K562 (cell line): ENCODE data around the gene POU3F3. TPM values are rescaled to one million over a fixed set of nuclear protein-coding genes. Genes with fewer than 3 reads are reported as not detected.

Experiments
- ATAC-seq: fragments of 200-7000 bp; cut with Tn5 transposase; 3 replicates; pipeline ENCODE4 v1.9.1; 2020; ENCODE audit warnings: moderate library complexity
- BruUV-seq: library from RNA; stranded (reverse); fragments of 400-500 nt; replicated peaks from 2 replicates; lab custom pipeline; 2021; lab: Mats Ljungman, UMichigan
- CTCF ChIA-PET: fragments of 300-600 bp; formaldehyde crosslinking; extraction: SDS; loops from one replicate; lab custom pipeline; 2021; ENCODE audit warnings: low intra/inter-chr PET ratio; lab: Yijun Ruan, JAX
- POLR2A ChIA-PET: fragments of 300-600, 350-650 bp; sonication (Branson Sonifier 250); formaldehyde crosslinking; extraction: SDS; loops from one replicate; lab custom pipeline; 2021; ENCODE audit warnings: antibody characterized with exemption, inconsistent platforms; lab: Yijun Ruan, JAX
- DNase-seq, 4 experiments: peaks; one replicate each; pipeline versions ENCODE4 v3.0.0 to v3.0.0-alpha.2; 2011 to 2018; ENCODE audit warnings: low spot score in 3 of 4, mixed read lengths in 3 of 4; ENCODE audit errors: extremely low read depth in 1 of 4
- FAIRE-seq: peaks from 2 replicates; lab custom pipeline; 2011; peaks lifted over from hg19 to GRCh38; lab: Jason Lieb, UNC
- H2AFZ ChIP-seq: 2 replicates; pipeline ENCODE4 v1.6.0; 2011; ENCODE audit warnings: low read depth, low read length, control low read depth, inconsistent platforms
- H3K27ac ChIP-seq: fragments of 200-600 bp; 3 replicates; pipeline ENCODE4 v1.8.0; 2011; ENCODE audit warnings: low read depth, mild to moderate bottlenecking, control low read depth, inconsistent platforms, low read length, moderate library complexity, mixed read lengths; ENCODE audit errors: extremely low read depth
- H3K27me3 ChIP-seq, 2 experiments: fragments of 300-600 bp in 1 of 2; 2 replicates in 1 of 2; 3 replicates in 1 of 2; pipeline versions ENCODE4 v1.6.0 to v1.8.0; 2011; ENCODE audit warnings: inconsistent platforms in 2 of 2, low read length in 2 of 2, mild to moderate bottlenecking in 1 of 2, mixed read lengths in 1 of 2, moderate library complexity in 1 of 2; ENCODE audit not compliant: control insufficient read depth in 2 of 2, insufficient read depth in 2 of 2
- H3K36me3 ChIP-seq: fragments of 300-600 bp; 3 replicates; pipeline ENCODE4 v1.8.0; 2011; ENCODE audit warnings: mild to moderate bottlenecking, low read length, inconsistent platforms; ENCODE audit not compliant: control insufficient read depth, insufficient read depth
- H3K4me1 ChIP-seq, 2 experiments: fragments of 200-600 bp in 1 of 2; replicated peaks in 1 of 2; 2 replicates in 1 of 2; 3 replicates in 1 of 2; pipeline versions ENCODE4 v1.5.1 to v1.8.0; 2011; ENCODE audit warnings: inconsistent platforms in 2 of 2, low read length in 2 of 2, mild to moderate bottlenecking in 1 of 2, mixed read lengths in 1 of 2, moderate library complexity in 1 of 2; ENCODE audit not compliant: control insufficient read depth in 2 of 2, insufficient read depth in 2 of 2
- H3K4me2 ChIP-seq: 2 replicates; pipeline ENCODE4 v1.6.1; 2011; ENCODE audit warnings: low read length, control low read depth, inconsistent platforms, mixed read lengths; ENCODE audit not compliant: insufficient read depth
- H3K4me3 ChIP-seq: fragments of 200-600 bp; sonication (generic), shearing (Covaris generic); 2 replicates; pipeline ENCODE4 v1.5.1; 2016; ENCODE audit warnings: control low read depth, inconsistent platforms
- H3K79me2 ChIP-seq: fragments of 200-600 bp; 3 replicates; pipeline ENCODE4 v1.8.0; 2011; ENCODE audit warnings: low read length, inconsistent platforms; ENCODE audit not compliant: control insufficient read depth, insufficient read depth
- H3K9ac ChIP-seq, 2 experiments: 2 replicates each; pipeline versions ENCODE4 v1.6.0 to v1.6.1; 2011; ENCODE audit warnings: low read depth in 2 of 2, low read length in 2 of 2, control low read depth in 1 of 2, inconsistent platforms in 1 of 2, mild to moderate bottlenecking in 1 of 2, mixed read lengths in 1 of 2; ENCODE audit not compliant: insufficient read depth in 1 of 2
- H3K9me1 ChIP-seq: one replicate; pipeline ENCODE4 v1.6.0; 2011; ENCODE audit warnings: inconsistent platforms, mild to moderate bottlenecking, low read length, moderate library complexity; ENCODE audit not compliant: control insufficient read depth, insufficient read depth
- H3K9me3 ChIP-seq: replicated peaks from 2 replicates; pipeline ENCODE4 v1.5.1; 2011; ENCODE audit warnings: low read depth, low read length, inconsistent platforms; ENCODE audit not compliant: control insufficient read depth, insufficient read depth
- H4K20me1 ChIP-seq: replicated peaks from 2 replicates; pipeline ENCODE4 v1.6.1; 2011; ENCODE audit warnings: low read length, inconsistent platforms, mixed read lengths; ENCODE audit not compliant: control insufficient read depth, insufficient read depth
- BCOR ChIP-seq: fragments of 450-650 bp; IDR thresholded peaks from 2 replicates; pipeline ENCODE4 v1.6.1; 2016
- DPF2 ChIP-seq: fragments of 450-650 bp; IDR thresholded peaks from 2 replicates; pipeline ENCODE4 v1.6.1; 2016
- ELK3 ChIP-seq: fragments of 450-650 bp; formaldehyde crosslinking; IDR thresholded peaks from 2 replicates; pipeline ENCODE4 v1.4.0; 2020; ENCODE audit warnings: mild to moderate bottlenecking
- JUN ChIP-seq, 2 experiments: sonication (generic) in 1 of 2; formaldehyde crosslinking in 1 of 2; IDR thresholded peaks; 2 replicates each; pipeline versions ENCODE4 v1.6.1 to v1.8.0; 2012 to 2022; ENCODE audit warnings: borderline replicate concordance in 2 of 2, mild to moderate bottlenecking in 2 of 2, improper control_type of control experiment in 1 of 2, low read depth in 1 of 2, low read length in 1 of 2, missing genetic modification reagents in 1 of 2
- KDM5B ChIP-seq: fragments of 200-600 bp; sonication (generic); IDR thresholded peaks from 2 replicates; pipeline ENCODE4 v1.6.1; 2012; ENCODE audit warnings: low read depth, mild to moderate bottlenecking, moderate library complexity, low read length, control low read depth, inconsistent platforms; ENCODE audit not compliant: insufficient replicate concordance
- MAX ChIP-seq: sonication (generic); formaldehyde crosslinking; IDR thresholded peaks from 2 replicates; pipeline ENCODE4 v1.9.0; 2022; ENCODE audit warnings: mild to moderate bottlenecking, missing genetic modification reagents
- REST ChIP-seq, 2 experiments: fragments of 450-650 bp; formaldehyde crosslinking in 1 of 2; IDR thresholded peaks; 2 replicates each; pipeline versions ENCODE4 v1.4.0 to v1.6.1; 2014 to 2020; ENCODE audit warnings: mild to moderate bottlenecking in 2 of 2, borderline replicate concordance in 1 of 2, low read depth in 1 of 2
- YBX1 ChIP-seq: fragments of 450-650 bp; IDR thresholded peaks from 2 replicates; pipeline ENCODE4 v1.7.1; 2016; ENCODE audit warnings: mild to moderate bottlenecking
- ZNF197 ChIP-seq: fragments of 200-800 bp; sonication (Bioruptor generic); IDR thresholded peaks from 2 replicates; pipeline ENCODE4 v1.6.1; 2016; ENCODE audit warnings: low read depth, missing genetic modification characterization, missing compliant biosample characterization
- ZNF3 ChIP-seq: fragments of 250-450 bp; sonication (Bioruptor Pico); IDR thresholded peaks from 2 replicates; pipeline ENCODE4 v1.5.0; 2021; ENCODE audit warnings: mild to moderate bottlenecking, moderate library complexity
- ZSCAN32 ChIP-seq: fragments of 450-650 bp; formaldehyde crosslinking; IDR thresholded peaks from 2 replicates; pipeline ENCODE4 v1.4.0; 2020; ENCODE audit warnings: mild to moderate bottlenecking, moderate library complexity
- WGBS: fragments of 100-300 bp; shearing (Covaris generic); methylation state at CpG from one replicate; pipeline ENCODE4 v1.1.6; 2016; ENCODE audit warnings: low coverage, mixed read lengths; ENCODE audit not compliant: insufficient coverage; ENCODE audit errors: missing lambda C conversion rate; 5-methylcytosine and 5-hydroxymethylcytosine counted together
- in situ Hi-C: fragments of 300-500 bp; cut with MboI; formaldehyde crosslinking; loops from 4 replicates; pipeline ENCODE4 v1.15.0; 2018; ENCODE audit warnings: inconsistent platforms, mixed read lengths
- intact Hi-C: fragments of 100-400 bp; cut with micrococcal nuclease; formaldehyde crosslinking; loops from 2 replicates; pipeline ENCODE4 v1.14.2; 2022
- polyA plus RNA-seq, 8 experiments: library from polyadenylated mRNA; depleted of rRNA in 4 of 8; stranded (reverse) in 5 of 8; unstranded in 3 of 8; fragments of >200 nt; fragmentation: Nextera tagmentation in 2 of 8; fragmentation: Illumina TruSeq in 1 of 8; extraction: Ambion mirVana in 2 of 8; extraction: Trizol in 1 of 8; gene quantifications; 2 replicates each; pipeline versions ENCODE4 v1.2.1 to v1.2.3, GENCODE V29; 2011 to 2014; ENCODE audit warnings: inconsistent platforms in 1 of 8, missing spikeins in 1 of 8
- total RNA-seq, 7 experiments: library from RNA; depleted of rRNA in 6 of 7; stranded (reverse); fragments of >200 nt in 6 of 7; fragmentation: Illumina TruSeq in 2 of 7; extraction: Trizol in 2 of 7; gene quantifications; 2 replicates each; pipeline versions ENCODE4 v1.2.1 to v1.2.3, GENCODE V29; 2011 to 2021; ENCODE audit warnings: low replicate concordance in 1 of 7

The POU3F3 gene
- total and polyA plus RNA-seq, 9 of the 15 experiments (the other 6 are each of a cell fraction or from before 2014, with no cell fraction given), result not detected

GRCh38 chr2:104845946-104846785 lies 7.7 kb upstream of the POU3F3 start:
- peaks cover 0 to 21% of the 10 kb centered on the region in 2 experiments; a peak in 1 of 5 replicates for H3K4me1 ChIP-seq
- H3K27ac ChIP-seq, result no peak overlapping the region
- no peaks in the 10 kb centered on the region for H4K20me1 ChIP-seq
- no peak overlapping the region for H3K9ac ChIP-seq
- no peak overlapping the region for H3K4me2 ChIP-seq
- H3K27me3 ChIP-seq, result peaks cover 0 to 34% of the 10 kb centered on the region in 2 experiments; a peak in 3 of 5 replicates
- no peaks in the 10 kb centered on the region for H3K79me2 ChIP-seq
- intact Hi-C loops, result no loop called here
- ChIA-PET POLR2A (interaction anchor here (0.8 kb wide), 1 partner anchor 1220 kb away, joined by 3 read pairs; no protein-coding TSS in a partner anchor), CTCF (no interaction called here)
- H2AFZ ChIP-seq, result no peak overlapping the region
- FAIRE-seq (no peak), ATAC-seq (no peak), DNase-seq (no peak)
- 4% methylated on average over 16 of the region's 16 CpGs for WGBS
- H3K4me3 ChIP-seq, result no peak overlapping the region
- no peaks in the 10 kb centered on the region for H3K9me1 ChIP-seq
- no peaks in the 10 kb centered on the region for H3K9me3 ChIP-seq
- no peaks in the 10 kb centered on the region for H3K36me3 ChIP-seq
- in situ Hi-C loops, result no loop called here
- no TSS peak for BruUV-seq
- TF ChIP-seq ELK3 (no peak), ZSCAN32 (CRISPR knock-in tag) (no peak), JUN (IDR thresholded peaks at IDR 0.05; ENCODE audit: borderline replicate concordance, low read depth, low read length) (no peak), JUN (CRISPR knock-in tag; IDR thresholded peaks at IDR 0.05; ENCODE audit: borderline replicate concordance) (no peak), BCOR (no peak), REST (IDR thresholded peaks at IDR 0.05; ENCODE audit: borderline replicate concordance) (no peak), REST (CRISPR knock-in tag; IDR thresholded peaks at IDR 0.05; ENCODE audit: low read depth) (no peak), ZNF3 (CRISPR knock-in tag) (no peak), YBX1 (no peak), KDM5B (no peak), MAX (CRISPR knock-in tag) (no peak), ZNF197 (no peak), DPF2 (no peak)
